HG03565 (cell line): ENCODE measurements around the gene PLCD3.

Source experiments
- ATAC-seq: cut with Tn5 transposase; IDR thresholded peaks from one replicate; pipeline ENCODE4 v1.9.1; 2021; ENCODE audit warnings: mild to moderate bottlenecking, moderate library complexity; ENCODE audit not compliant: unreplicated experiment

PLCD3 gene

GRCh38 chr17:45086391-45086790, 45.9 kb downstream of the PLCD3 start:
- ATAC-seq = no peak

GRCh38 chr17:45081047-45081703, 51.1 kb downstream of the PLCD3 start:
- no peak for ATAC-seq

GRCh38 chr17:45077643-45078042, 54.7 kb downstream of the PLCD3 start:
- no peak for ATAC-seq

- ATAC-seq = no peak
Measured at GRCh38 chr17:45073414-45074070, 58.8 kb downstream of the PLCD3 start.

GRCh38 chr17:45070809-45071208, 61.5 kb downstream of the PLCD3 start:
- ATAC-seq = no peak

GRCh38 chr17:45070001-45070400, 62.3 kb downstream of the PLCD3 start:
- no peak for ATAC-seq

- no peak for ATAC-seq
Measured at GRCh38 chr17:45067637-45068036, 64.7 kb downstream of the PLCD3 start.

GRCh38 chr17:45063198-45063597, 69.1 kb downstream of the PLCD3 start:
- ATAC-seq = no peak

- ATAC-seq = no peak
Measured at GRCh38 chr17:45061606-45062205, 70.6 kb downstream of the PLCD3 start.

GRCh38 chr17:45060797-45061605, 71.3 kb downstream of the PLCD3 start, which contains the start of gene NMT1:
Gene NMT1 (plus strand): TSS chr17:45061317. CDS start chr17:45061330, 13 bp downstream.
- peak; percentile 81 for ATAC-seq

GRCh38 chr17:45060382-45060796, 71.9 kb downstream of the PLCD3 start:
- no peak for ATAC-seq
